B cell (primary cell): ENCODE measurements around the gene CBX2. TPM values are rescaled to one million over a fixed set of nuclear protein-coding genes. Genes with fewer than 3 reads are reported as not detected.

ENCODE experiments used
- ATAC-seq: fragments of 200-7000 bp; cut with Tn5 transposase; one replicate; pipeline ENCODE4 v1.10.0; 2021; ENCODE audit warnings: low read depth, mild to moderate bottlenecking, moderate number of reproducible peaks, moderate library complexity
- CTCF ChIA-PET: fragments of 350-600 bp; sonication (Branson Sonifier 250); formaldehyde crosslinking; loops from one replicate; lab custom pipeline; 2021; ENCODE audit warnings: antibody characterized with exemption, inconsistent platforms; lab: Charles Lee
- POLR2A ChIA-PET: fragments of 350-600 bp; sonication (Branson Sonifier 250); formaldehyde crosslinking; loops from one replicate; lab custom pipeline; 2021; ENCODE audit warnings: antibody characterized with exemption; lab: Charles Lee
- DNase-seq: peaks from one replicate; pipeline ENCODE4 v3.0.0; 2013
- H2AFZ ChIP-seq: 2 replicates; pipeline ENCODE4 v1.6.1; 2012; ENCODE audit warnings: mild to moderate bottlenecking, low read depth, low read length; ENCODE audit not compliant: insufficient read depth, poor library complexity, severe bottlenecking
- H3K27ac ChIP-seq, 2 donors: 1 replicate in 1 of 2; 2 replicates in 1 of 2; pipeline ENCODE4 v1.5.1; 2012 to 2013; ENCODE audit warnings: low read length in 2 of 2, mild to moderate bottlenecking in 2 of 2, moderate library complexity in 1 of 2
- H3K27me3 ChIP-seq, 4 experiments: fragments of 200-600 bp in 1 of 4; sonication (generic) in 1 of 4; replicated peaks in 1 of 4; 1 replicate in 2 of 4; 2 replicates in 2 of 4; pipeline versions ENCODE4 v1.6.1 to v1.7.0; 2013 to 2016; ENCODE audit warnings: low read length in 3 of 4, mild to moderate bottlenecking in 2 of 4, mixed read lengths in 1 of 4, moderate library complexity in 1 of 4; ENCODE audit not compliant: insufficient read depth in 4 of 4, control insufficient read depth in 3 of 4; ENCODE audit errors: control extremely low read depth in 1 of 4
- H3K36me3 ChIP-seq, 2 experiments: replicated peaks in 1 of 2; 1 replicate in 1 of 2; 2 replicates in 1 of 2; pipeline versions ENCODE4 v1.6.1 to v1.7.1; 2013; ENCODE audit warnings: low read length in 1 of 2; ENCODE audit not compliant: insufficient read depth in 2 of 2, control insufficient read depth in 1 of 2; ENCODE audit errors: control extremely low read depth in 1 of 2, extremely low read depth in 1 of 2
- H3K4me1 ChIP-seq, 2 donors: fragments of 200-600 bp in 1 of 2; sonication (generic) in 1 of 2; 1 replicate in 1 of 2; 2 replicates in 1 of 2; pipeline versions ENCODE4 v1.5.1 to v1.6.1; 2013 to 2017; ENCODE audit warnings: low read length in 2 of 2; ENCODE audit not compliant: control insufficient read depth in 2 of 2, insufficient read depth in 2 of 2
- H3K4me2 ChIP-seq: replicated peaks from 2 replicates; pipeline ENCODE3; 2012; ENCODE audit warnings: mild to moderate bottlenecking, low read depth, low read length; ENCODE audit not compliant: poor library complexity, severe bottlenecking
- H3K4me3 ChIP-seq, 5 experiments: fragments of 200-600 bp in 1 of 5; sonication (generic) in 1 of 5; 1 replicate in 3 of 5; 2 replicates in 2 of 5; pipeline versions ENCODE4 v1.5.1 to v1.7.0; 2011 to 2016; ENCODE audit warnings: low read length in 4 of 5, mild to moderate bottlenecking in 4 of 5, low read depth in 2 of 5, control low read depth in 1 of 5, moderate library complexity in 1 of 5; ENCODE audit not compliant: insufficient read depth in 1 of 5; ENCODE audit errors: control extremely low read depth in 1 of 5, extremely low read depth in 1 of 5
- H3K79me2 ChIP-seq: fragments of 200-600 bp; sonication (generic); one replicate; pipeline ENCODE4 v1.6.0; 2016; ENCODE audit warnings: low read length; ENCODE audit not compliant: control insufficient read depth, insufficient read depth
- H3K9ac ChIP-seq: fragments of 200-600 bp; sonication (generic); 2 replicates; pipeline ENCODE4 v1.6.1; 2017; ENCODE audit warnings: mild to moderate bottlenecking, low read length, moderate library complexity
- H3K9me3 ChIP-seq, 3 donors: one replicate each; pipeline versions ENCODE4 v1.6.1 to v1.7.1; 2013; ENCODE audit warnings: low read length in 2 of 3; ENCODE audit not compliant: control insufficient read depth in 2 of 3, insufficient read depth in 1 of 3; ENCODE audit errors: control extremely low read depth in 1 of 3
- H4K20me1 ChIP-seq: 2 replicates; pipeline ENCODE4 v1.6.0; 2012; ENCODE audit warnings: mild to moderate bottlenecking, low read length; ENCODE audit not compliant: insufficient read depth, control insufficient read depth, poor library complexity, severe bottlenecking
- H3K27ac Mint-ChIP-seq: one replicate; pipeline ENCODE4 v1.8.0; 2021; ENCODE audit warnings: mixed read lengths
- H3K27me3 Mint-ChIP-seq: one replicate; pipeline ENCODE4 v1.8.0; 2021; ENCODE audit warnings: mixed read lengths
- H3K4me1 Mint-ChIP-seq: one replicate; pipeline ENCODE4 v1.8.0; 2021; ENCODE audit warnings: mixed read lengths
- H3K4me3 Mint-ChIP-seq: one replicate; pipeline ENCODE4 v1.8.0; 2021; ENCODE audit warnings: mixed read lengths
- H3K9me3 Mint-ChIP-seq: one replicate; pipeline ENCODE4 v1.8.0; 2022; ENCODE audit warnings: mixed read lengths; ENCODE audit not compliant: insufficient read depth
- CTCF ChIP-seq: fragments of 200-600 bp; IDR thresholded peaks from one replicate; pipeline ENCODE4 v1.8.0; 2022; ENCODE audit warnings: antibody characterized with exemption, mild to moderate bottlenecking
- EZH2 ChIP-seq: IDR thresholded peaks from 2 replicates; pipeline ENCODE4 v1.6.1; 2012; ENCODE audit warnings: borderline replicate concordance, low read depth, mild to moderate bottlenecking, moderate library complexity, low read length; ENCODE audit not compliant: insufficient read depth, poor library complexity, severe bottlenecking
- WGBS: methylation state at CpG from one replicate; pipeline ENCODE4 v1.1.5; 2013; ENCODE audit warnings: missing lambda C conversion rate; ENCODE audit not compliant: insufficient coverage; 5-methylcytosine and 5-hydroxymethylcytosine counted together
- intact Hi-C: fragments of 100-400 bp; cut with micrococcal nuclease; formaldehyde crosslinking; loops from one replicate; pipeline ENCODE4 v1.10.0; 2022
- polyA plus RNA-seq: library from polyadenylated mRNA; depleted of rRNA; stranded (reverse); fragments of >200 nt; gene quantifications from 2 replicates; pipeline ENCODE4 v1.2.3, GENCODE V29; 2012
- total RNA-seq, 2 donors: library from RNA; stranded (reverse); fragments of 120-200 nt in 1 of 2; gene quantifications; 1 replicate in 1 of 2; 2 replicates in 1 of 2; pipeline versions ENCODE4 v1.2.3 to v1.2.4, GENCODE V29; 2013 to 2022

CBX2 gene
- total and polyA plus RNA-seq, 2 donors (not counting 1 experiment from before 2014, with no cell fraction given): 0.10 to 0.47 TPM

- no peak overlapping the region for H3K27ac ChIP-seq
- DNase-seq: no peak
- Mint-ChIP-seq H3K9me3 (no peaks in the 10 kb centered on the region), H3K27ac (peak overlapping the region; percentile 65), H3K4me3 (peak overlapping the region; percentile 58), H3K4me1 (peaks cover 29% of the 10 kb centered on the region), H3K27me3 (peaks cover 51% of the 10 kb centered on the region)
- H3K4me3 ChIP-seq: peak overlapping the region in 1 of 5 experiments; percentile 25
- H3K9me3 ChIP-seq: peaks cover 0 to 70% (median 0%) of the 10 kb centered on the region in 3 donors
- POLR2A ChIA-PET: interaction anchor here (1.3 to 3.4 kb wide), 3 partner anchors 10 to 27 kb away, joined by 3 to 10 read pairs (median 8); partner anchors contain the start of gene CBX4
- peaks cover 59% of the 10 kb centered on the region for H4K20me1 ChIP-seq
- no peaks in the 10 kb centered on the region for H3K79me2 ChIP-seq
- peaks cover 0 to 90% (median 70%) of the 10 kb centered on the region in 4 experiments for H3K27me3 ChIP-seq
- H3K36me3 ChIP-seq: no peaks in the 10 kb centered on the region
- intact Hi-C loops: loop anchor here (1.0 to 2.0 kb wide), 3 partner anchors 8 to 35 kb away; partner anchors contain the start of gene CBX8
- H2AFZ ChIP-seq: no peak overlapping the region
- peaks cover 47 to 66% of the 10 kb centered on the region in 2 donors for H3K4me1 ChIP-seq
- no peak overlapping the region for H3K9ac ChIP-seq
- ATAC-seq: no peak
- CTCF ChIA-PET: interaction anchor here (0.6 to 3.6 kb wide), 10 partner anchors 8 to 160 kb away, joined by 3 to 21 read pairs (median 4); partner anchors contain the start of genes CBX4 and CBX8
- peak overlapping the region; percentile 68 for H3K4me2 ChIP-seq
- TF ChIP-seq CTCF (no peak), EZH2 (peak; percentile 80)
- WGBS: 3% methylated on average over 9 of the region's 20 CpGs
Observed at GRCh38 chr17:79811868-79812352, 34.0 kb downstream of the CBX2 start.
